ENCODE measurements around the gene HOXA3.

HOXA3 gene

DNA sequence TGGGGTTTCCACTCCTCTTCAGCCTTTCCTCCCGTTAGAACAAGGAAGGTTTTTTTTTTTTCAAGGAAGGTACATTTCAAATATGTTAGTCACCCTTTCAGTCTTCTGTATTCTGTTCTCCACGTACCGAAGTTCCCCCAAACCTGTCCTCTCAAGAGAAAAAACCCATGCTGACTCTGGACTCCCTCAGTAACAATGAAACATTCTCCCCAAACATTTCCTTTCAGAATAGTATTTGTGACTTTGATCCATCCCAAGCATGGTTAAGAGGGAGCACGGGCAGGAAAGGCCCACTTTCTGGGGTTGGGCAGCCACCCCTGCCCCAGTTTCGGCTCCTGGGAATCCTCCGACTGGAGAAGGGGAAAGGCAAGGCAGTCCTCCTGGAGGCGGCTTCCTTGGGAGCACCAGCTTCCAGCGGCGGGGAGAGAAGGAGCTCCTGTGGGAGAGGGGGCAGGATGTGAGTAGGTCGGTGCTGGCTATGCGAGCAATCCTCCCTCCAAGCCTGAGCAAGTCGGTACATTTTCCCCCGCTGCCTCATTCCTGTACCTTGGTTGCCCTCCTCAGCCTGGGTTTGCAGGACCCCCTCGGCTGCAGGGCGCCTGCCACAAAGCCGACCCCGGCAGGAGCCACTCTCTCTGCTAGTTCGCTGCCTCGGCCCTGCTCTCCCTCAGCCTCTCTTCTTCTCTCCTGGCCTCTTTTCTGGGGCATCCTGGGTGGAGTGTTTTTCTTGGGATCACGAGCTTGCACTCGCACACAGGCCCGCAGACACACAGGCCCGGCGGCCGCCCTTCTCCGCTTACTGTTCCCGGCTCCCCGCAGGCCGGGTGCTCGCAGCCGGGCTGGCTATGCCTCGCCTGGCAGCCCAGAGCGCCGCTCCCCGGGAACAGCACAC is 54.5 kb downstream of the HOXA3 start:
- no peak for DNase-seq (ENCODE audit: low read depth in 2 of 2)
- TF ChIP-seq, protein P1, sequence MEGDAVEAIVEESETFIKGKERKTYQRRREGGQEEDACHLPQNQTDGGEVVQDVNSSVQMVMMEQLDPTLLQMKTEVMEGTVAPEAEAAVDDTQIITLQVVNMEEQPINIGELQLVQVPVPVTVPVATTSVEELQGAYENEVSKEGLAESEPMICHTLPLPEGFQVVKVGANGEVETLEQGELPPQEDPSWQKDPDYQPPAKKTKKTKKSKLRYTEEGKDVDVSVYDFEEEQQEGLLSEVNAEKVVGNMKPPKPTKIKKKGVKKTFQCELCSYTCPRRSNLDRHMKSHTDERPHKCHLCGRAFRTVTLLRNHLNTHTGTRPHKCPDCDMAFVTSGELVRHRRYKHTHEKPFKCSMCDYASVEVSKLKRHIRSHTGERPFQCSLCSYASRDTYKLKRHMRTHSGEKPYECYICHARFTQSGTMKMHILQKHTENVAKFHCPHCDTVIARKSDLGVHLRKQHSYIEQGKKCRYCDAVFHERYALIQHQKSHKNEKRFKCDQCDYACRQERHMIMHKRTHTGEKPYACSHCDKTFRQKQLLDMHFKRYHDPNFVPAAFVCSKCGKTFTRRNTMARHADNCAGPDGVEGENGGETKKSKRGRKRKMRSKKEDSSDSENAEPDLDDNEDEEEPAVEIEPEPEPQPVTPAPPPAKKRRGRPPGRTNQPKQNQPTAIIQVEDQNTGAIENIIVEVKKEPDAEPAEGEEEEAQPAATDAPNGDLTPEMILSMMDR (IDR thresholded peaks at IDR 0.05; ENCODE audit: low read depth, low read length), result no peak
- H3K4me3 ChIP-seq (replicated peaks in 1 of 2; ENCODE audit: low read depth in 2 of 2, low read length in 2 of 2), result peak overlapping the region; percentile 9 to 18

DNA sequence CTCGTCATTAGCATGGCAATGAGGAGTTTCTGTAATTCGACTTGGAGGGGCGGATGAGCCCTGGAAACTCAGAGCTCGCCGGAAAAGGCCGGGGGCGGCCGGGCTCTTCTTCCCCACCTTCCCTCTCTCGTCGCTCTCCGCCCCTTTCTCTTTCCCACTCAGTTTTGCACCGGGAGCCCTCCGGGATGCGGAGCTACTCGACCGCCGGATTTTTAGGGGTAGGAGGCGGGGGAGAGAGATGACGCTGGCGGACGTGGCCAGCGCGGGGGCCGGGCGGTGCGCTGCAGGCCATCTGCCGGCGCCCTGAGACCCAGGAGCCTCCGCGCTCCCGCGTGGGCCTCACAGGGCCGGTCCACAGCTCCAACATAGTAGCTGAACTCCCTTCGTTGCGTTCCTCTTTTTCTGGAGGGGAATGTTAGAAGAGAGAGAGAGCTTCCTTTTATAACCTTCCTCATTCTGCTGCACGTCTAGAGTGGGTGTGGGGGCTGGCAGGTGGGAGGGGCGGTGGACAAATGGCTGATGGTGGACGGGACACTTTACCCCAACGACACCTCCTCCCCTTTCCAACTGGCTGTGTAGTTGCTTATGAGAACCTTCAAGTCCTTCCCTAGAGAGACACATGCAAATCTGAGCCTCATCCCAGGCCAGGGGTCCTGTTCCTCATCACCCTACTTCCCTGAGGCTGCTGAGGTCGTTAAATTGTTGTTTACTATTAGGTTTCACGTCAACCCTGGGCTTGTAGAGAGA is 55.4 kb downstream of the HOXA3 start:
- TF ChIP-seq, protein P1 (IDR thresholded peaks at IDR 0.05; ENCODE audit: low read depth, low read length), result no peak
- H3K4me3 ChIP-seq (replicated peaks in 1 of 2; ENCODE audit: low read depth in 2 of 2, low read length in 2 of 2), result peak overlapping the region; percentile 40 to 44
- no peak for DNase-seq (ENCODE audit: low read depth in 2 of 2)

DNA sequence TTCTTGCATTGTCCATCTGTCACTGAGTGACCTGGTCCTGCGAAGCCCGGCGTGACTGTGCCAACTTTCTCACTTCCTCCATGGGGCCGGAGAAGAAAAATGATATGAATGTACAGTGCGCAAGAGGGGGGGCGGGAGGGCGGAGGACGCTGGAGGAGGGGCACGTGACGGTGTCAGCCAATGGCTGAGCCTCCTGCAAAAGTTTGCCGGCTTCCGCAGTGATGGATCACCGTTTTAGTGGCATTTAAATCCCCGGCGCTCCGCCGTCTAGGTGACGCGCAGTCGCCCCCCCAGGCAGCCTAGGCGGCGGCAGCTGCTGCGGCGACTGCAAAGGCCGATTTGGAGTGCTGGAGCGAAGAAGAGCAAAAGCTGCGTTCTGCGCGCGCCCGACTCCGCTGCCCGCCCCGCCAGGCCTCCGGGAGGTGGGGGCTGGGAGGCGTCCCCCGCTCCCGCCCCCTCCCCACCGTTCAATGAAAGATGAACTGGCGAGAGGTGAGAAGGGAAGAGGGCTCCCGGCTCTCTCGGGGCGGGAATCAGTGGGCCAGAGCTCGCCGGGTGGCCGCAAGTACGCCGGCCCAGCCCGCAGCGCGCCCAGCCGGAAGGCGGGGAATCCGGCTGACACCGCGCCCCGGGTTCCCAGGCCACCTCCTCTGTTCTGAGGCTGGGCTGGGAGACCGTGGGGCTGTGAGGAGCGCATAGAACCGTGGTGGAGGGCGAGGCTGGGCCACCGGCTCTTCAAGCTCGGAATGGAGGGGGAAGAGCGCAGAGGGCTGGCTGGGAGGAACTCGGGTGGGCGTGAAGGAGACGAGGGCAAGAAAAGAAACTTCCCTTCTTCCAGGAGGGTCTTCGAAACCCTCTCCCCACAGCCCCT is 56.3 kb downstream of the HOXA3 start, which contains the start of gene HOXA1:
TSS of gene HOXA1 (minus strand) at position 104 of the 871 bp plus-strand sequence. CDS start at position 16, 88 bp downstream.
- TF ChIP-seq, protein P1 (IDR thresholded peaks at IDR 0.05; ENCODE audit: low read depth, low read length), result no peak
- H3K4me3 ChIP-seq (replicated peaks in 1 of 2; ENCODE audit: low read depth in 2 of 2, low read length in 2 of 2), result peak within 1 kb of the TSS; percentile 40 to 44
- DNase-seq (ENCODE audit: low read depth in 2 of 2), result peak; percentile 47 to 67

DNA sequence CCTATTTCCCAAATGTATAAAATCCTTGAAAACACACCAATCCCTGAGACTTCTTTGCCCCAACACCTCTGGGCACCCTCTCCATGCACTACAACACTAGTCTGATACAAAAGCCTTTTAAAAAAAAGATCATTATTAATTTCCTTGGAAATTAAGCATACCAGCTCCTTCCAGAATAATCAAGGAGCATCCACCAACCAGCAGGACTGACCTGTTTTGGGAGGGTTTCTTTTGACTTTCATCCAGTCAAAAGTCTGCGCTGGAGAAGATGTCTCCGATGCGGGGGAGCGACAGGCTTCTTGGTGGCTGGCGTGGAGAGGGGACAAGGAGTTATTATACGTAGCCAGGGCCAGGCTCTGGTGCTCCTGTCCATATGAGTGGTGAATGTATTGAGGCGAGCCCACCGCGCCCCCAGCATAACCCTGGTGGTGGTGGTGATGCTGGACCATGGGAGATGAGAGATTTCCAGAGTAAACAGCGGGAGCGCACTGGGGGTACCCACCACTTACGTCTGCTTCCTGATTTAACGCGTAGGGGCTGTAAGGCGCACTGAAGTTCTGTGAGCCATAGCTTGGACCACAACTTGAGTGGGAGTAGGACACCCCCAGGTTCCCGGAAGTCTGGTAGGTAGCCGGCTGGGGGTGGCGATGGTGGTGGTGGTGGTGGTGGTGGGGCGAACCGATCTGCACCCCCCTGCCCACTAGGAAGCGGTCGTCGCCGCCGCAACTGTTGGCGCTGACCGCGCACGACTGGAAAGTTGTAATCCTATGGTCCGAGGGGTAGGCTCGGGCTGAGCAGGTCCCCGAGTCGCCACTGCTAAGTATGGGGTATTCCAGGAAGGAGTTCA is 57.1 kb downstream of the HOXA3 start:
- TF ChIP-seq, protein P1 (IDR thresholded peaks at IDR 0.05; ENCODE audit: low read depth, low read length), result no peak
- no peak for DNase-seq (ENCODE audit: low read depth in 2 of 2)
- peak overlapping the region; percentile 21 to 30 for H3K4me3 ChIP-seq (replicated peaks in 1 of 2; ENCODE audit: low read depth in 2 of 2, low read length in 2 of 2)

DNA sequence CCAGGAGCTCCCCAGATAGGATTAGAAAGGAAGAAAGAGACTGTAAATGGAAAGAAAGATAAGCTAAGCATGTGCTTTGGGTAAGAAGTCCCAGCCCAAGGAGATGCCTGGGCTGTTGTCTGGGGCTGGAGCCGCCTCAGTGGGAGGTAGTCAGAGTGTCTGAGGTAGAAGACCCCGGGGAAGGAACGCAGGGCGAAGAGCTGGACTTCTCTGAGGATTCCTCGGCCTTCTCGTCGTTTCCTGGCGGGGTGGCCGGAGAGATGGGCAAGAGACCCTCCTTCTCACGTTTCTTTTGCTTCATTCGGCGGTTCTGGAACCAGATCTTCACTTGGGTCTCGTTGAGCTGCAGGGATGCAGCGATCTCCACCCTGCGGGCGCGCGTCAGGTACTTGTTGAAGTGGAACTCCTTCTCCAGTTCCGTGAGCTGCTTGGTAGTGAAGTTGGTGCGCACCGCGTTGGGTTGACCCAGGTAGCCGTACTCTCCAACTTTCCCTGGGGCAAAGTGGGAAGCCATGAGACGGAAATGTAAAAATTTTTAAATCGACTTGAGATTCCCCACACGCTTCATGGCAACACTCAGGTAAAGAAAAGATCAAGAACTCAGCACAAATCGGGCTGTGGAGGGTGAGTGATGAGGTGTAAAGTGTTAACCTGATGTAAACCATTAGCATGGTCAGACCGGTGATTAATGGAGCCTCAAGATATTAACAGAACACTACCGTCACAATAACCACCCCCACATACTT is 57.9 kb downstream of the HOXA3 start:
- H3K4me3 ChIP-seq (replicated peaks in 1 of 2; ENCODE audit: low read depth in 2 of 2, low read length in 2 of 2), result no peak overlapping the region
- TF ChIP-seq, protein P1 (IDR thresholded peaks at IDR 0.05; ENCODE audit: low read depth, low read length), result no peak
- no peak for DNase-seq (ENCODE audit: low read depth in 2 of 2)
